HEK293 (cell line): ENCODE data around the gene GNG3.

Experiments
- GLI4 ChIP-seq: fragments of 450-650 bp; formaldehyde crosslinking; IDR thresholded peaks from 2 replicates; pipeline ENCODE4 v1.5.1; 2016; ENCODE audit warnings: missing biosample characterization, missing genetic modification characterization
- GLIS2 ChIP-seq: fragments of 450-650 bp; formaldehyde crosslinking; IDR thresholded peaks from 2 replicates; pipeline ENCODE4 v1.5.1; 2016; ENCODE audit warnings: missing biosample characterization, missing genetic modification characterization
- SP3 ChIP-seq: fragments of 450-650 bp; formaldehyde crosslinking; IDR thresholded peaks from 2 replicates; pipeline ENCODE4 v1.5.1; 2016; ENCODE audit warnings: missing biosample characterization, missing genetic modification characterization
- ZBTB21 ChIP-seq: fragments of 450-650 bp; formaldehyde crosslinking; IDR thresholded peaks from 2 replicates; pipeline ENCODE4 v1.5.1; 2017; ENCODE audit warnings: missing biosample characterization, missing genetic modification characterization
- ZNF140 ChIP-seq: fragments of 450-650 bp; formaldehyde crosslinking; IDR thresholded peaks from 2 replicates; pipeline ENCODE4 v1.5.1; 2016; ENCODE audit warnings: missing biosample characterization, missing genetic modification characterization
- ZNF221 ChIP-seq: fragments of 450-650 bp; formaldehyde crosslinking; IDR thresholded peaks from 2 replicates; pipeline ENCODE4 v1.5.1; 2017; ENCODE audit warnings: missing biosample characterization, missing genetic modification characterization, borderline replicate concordance
- ZNF223 ChIP-seq: fragments of 450-650 bp; formaldehyde crosslinking; IDR thresholded peaks from 2 replicates; pipeline ENCODE4 v1.5.1; 2016; ENCODE audit warnings: missing biosample characterization, missing genetic modification characterization
- ZNF23 ChIP-seq: fragments of 450-650 bp; formaldehyde crosslinking; IDR thresholded peaks from 2 replicates; pipeline ENCODE4 v1.5.1; 2016; ENCODE audit warnings: missing biosample characterization, missing genetic modification characterization, borderline replicate concordance
- ZNF311 ChIP-seq: fragments of 450-650 bp; formaldehyde crosslinking; IDR thresholded peaks from 2 replicates; pipeline ENCODE4 v1.5.1; 2017; ENCODE audit warnings: missing biosample characterization, missing genetic modification characterization, borderline replicate concordance
- ZNF37A ChIP-seq: fragments of 450-650 bp; IDR thresholded peaks from 2 replicates; pipeline ENCODE4 v1.5.1; 2018; ENCODE audit warnings: missing biosample characterization, missing genetic modification characterization
- ZNF423 ChIP-seq: fragments of 450-650 bp; formaldehyde crosslinking; IDR thresholded peaks from 2 replicates; pipeline ENCODE4 v1.5.1; 2016; ENCODE audit warnings: missing biosample characterization, missing genetic modification characterization
- ZNF473 ChIP-seq: fragments of 450-650 bp; formaldehyde crosslinking; IDR thresholded peaks from 2 replicates; pipeline ENCODE4 v1.5.1; 2017; ENCODE audit warnings: missing biosample characterization, missing genetic modification characterization
- ZNF558 ChIP-seq: fragments of 450-650 bp; formaldehyde crosslinking; IDR thresholded peaks from 2 replicates; pipeline ENCODE4 v1.5.1; 2016; ENCODE audit warnings: missing biosample characterization, missing genetic modification characterization
- ZNF596 ChIP-seq: fragments of 450-650 bp; IDR thresholded peaks from 2 replicates; pipeline ENCODE4 v1.5.0; 2018; ENCODE audit warnings: missing biosample characterization, mild to moderate bottlenecking, missing genetic modification characterization, moderate library complexity
- ZNF776 ChIP-seq: fragments of 450-650 bp; formaldehyde crosslinking; IDR thresholded peaks from 2 replicates; pipeline ENCODE4 v1.5.0; 2017; ENCODE audit warnings: missing biosample characterization, missing genetic modification characterization, borderline replicate concordance
- ZNF830 ChIP-seq: fragments of 450-650 bp; IDR thresholded peaks from 2 replicates; pipeline ENCODE4 v1.5.0; 2018; ENCODE audit warnings: missing biosample characterization, missing genetic modification characterization, low read depth, mild to moderate bottlenecking, moderate library complexity
- ZXDB ChIP-seq: fragments of 450-650 bp; formaldehyde crosslinking; IDR thresholded peaks from 2 replicates; pipeline ENCODE4 v1.5.1; 2016; ENCODE audit warnings: missing biosample characterization, missing genetic modification characterization
- TF ChIP-seq, protein P1 (sequence below): fragments of 450-650 bp; formaldehyde crosslinking; IDR thresholded peaks from 2 replicates; pipeline ENCODE4 v1.5.1; 2017; ENCODE audit warnings: missing biosample characterization, missing genetic modification characterization
- TF ChIP-seq, protein P2 (sequence below): fragments of 450-650 bp; formaldehyde crosslinking; IDR thresholded peaks from 2 replicates; pipeline ENCODE4 v1.5.1; 2016; ENCODE audit warnings: missing biosample characterization, missing genetic modification characterization
- TF ChIP-seq, protein P3 (sequence below): fragments of 450-650 bp; formaldehyde crosslinking; IDR thresholded peaks from 2 replicates; pipeline ENCODE4 v1.5.1; 2016; ENCODE audit warnings: missing biosample characterization, missing genetic modification characterization
- TF ChIP-seq, protein P4 (sequence below): fragments of 450-650 bp; formaldehyde crosslinking; IDR thresholded peaks from 2 replicates; pipeline ENCODE4 v1.5.1; 2017; ENCODE audit warnings: missing biosample characterization, missing genetic modification characterization
- TF ChIP-seq, protein P5 (sequence below): fragments of 450-650 bp; formaldehyde crosslinking; IDR thresholded peaks from 2 replicates; pipeline ENCODE4 v1.5.1; 2016; ENCODE audit warnings: missing biosample characterization, missing genetic modification characterization
- TF ChIP-seq, protein P6 (sequence below): fragments of 450-650 bp; formaldehyde crosslinking; IDR thresholded peaks from 2 replicates; pipeline ENCODE4 v1.5.1; 2017; ENCODE audit warnings: missing biosample characterization, missing genetic modification characterization
- TF ChIP-seq, protein P7 (sequence below): fragments of 450-650 bp; formaldehyde crosslinking; IDR thresholded peaks from 2 replicates; pipeline ENCODE4 v1.5.1; 2016; ENCODE audit warnings: missing biosample characterization, missing genetic modification characterization
- TF ChIP-seq, protein P8 (sequence below): fragments of 450-650 bp; IDR thresholded peaks from 2 replicates; pipeline ENCODE4 v1.5.1; 2018; ENCODE audit warnings: missing biosample characterization, missing genetic modification characterization

GNG3 gene

DNA sequence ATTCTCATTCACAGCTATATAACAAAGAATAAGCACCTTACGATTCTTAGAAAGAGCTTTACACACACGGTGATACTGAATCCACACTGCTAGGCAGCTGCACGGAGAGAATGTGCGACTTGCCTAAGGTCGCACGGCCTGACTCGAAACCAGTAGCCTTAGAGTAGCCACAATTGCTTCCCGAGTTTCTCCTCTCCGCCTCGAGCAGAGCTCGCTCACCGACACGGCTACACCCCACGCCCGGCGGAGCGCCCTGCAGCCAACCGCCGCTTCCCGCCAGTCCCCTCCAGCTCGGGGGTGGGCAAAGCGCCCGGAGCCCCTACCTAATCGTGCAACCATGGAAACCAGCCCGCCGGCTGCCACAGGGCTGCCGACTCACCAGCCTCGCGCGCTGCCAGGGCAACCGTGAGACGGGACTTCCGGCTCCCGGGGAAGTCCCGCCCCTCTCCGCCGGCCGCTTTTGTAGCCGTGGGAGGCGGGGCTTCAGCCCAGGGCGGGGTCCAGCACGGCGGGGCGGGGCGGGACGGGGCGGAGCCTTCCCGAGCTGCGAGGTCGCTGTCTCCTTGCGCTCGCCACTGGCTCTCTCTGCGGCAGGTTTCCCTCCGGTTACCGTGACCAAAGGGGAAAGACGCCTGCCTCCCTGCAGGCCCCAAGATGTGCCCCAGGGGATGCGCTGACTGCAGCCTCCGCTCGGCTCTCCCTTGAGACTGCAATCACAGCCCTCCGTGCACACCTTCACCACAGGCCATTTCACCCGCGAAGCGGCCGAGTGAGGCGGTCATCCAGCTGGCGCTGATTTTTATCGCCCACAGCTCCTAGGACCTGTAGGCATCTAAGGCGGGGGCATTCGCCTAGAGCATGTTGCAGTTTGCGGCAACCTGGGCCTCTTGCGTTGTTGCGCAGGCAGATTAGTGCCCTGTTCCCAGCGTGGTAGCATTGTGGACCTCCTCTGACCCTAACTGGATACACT, 1.3 kb upstream of the GNG3 start (continued):
- TF ChIP-seq, protein P1, sequence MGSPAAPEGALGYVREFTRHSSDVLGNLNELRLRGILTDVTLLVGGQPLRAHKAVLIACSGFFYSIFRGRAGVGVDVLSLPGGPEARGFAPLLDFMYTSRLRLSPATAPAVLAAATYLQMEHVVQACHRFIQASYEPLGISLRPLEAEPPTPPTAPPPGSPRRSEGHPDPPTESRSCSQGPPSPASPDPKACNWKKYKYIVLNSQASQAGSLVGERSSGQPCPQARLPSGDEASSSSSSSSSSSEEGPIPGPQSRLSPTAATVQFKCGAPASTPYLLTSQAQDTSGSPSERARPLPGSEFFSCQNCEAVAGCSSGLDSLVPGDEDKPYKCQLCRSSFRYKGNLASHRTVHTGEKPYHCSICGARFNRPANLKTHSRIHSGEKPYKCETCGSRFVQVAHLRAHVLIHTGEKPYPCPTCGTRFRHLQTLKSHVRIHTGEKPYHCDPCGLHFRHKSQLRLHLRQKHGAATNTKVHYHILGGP (tag by site-specific recombination): no peak
- TF ChIP-seq, protein P2, sequence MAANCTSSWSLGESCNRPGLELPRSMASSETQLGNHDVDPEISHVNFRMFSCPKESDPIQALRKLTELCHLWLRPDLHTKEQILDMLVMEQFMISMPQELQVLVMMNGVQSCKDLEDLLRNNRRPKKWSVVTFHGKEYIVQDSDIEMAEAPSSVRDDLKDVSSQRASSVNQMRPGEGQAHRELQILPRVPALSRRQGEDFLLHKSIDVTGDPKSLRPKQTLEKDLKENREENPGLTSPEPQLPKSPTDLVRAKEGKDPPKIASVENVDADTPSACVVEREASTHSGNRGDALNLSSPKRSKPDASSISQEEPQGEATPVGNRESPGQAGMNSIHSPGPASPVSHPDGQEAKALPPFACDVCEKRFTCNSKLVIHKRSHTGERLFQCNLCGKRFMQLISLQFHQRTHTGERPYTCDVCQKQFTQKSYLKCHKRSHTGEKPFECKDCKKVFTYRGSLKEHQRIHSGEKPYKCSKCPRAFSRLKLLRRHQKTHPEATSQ (tag by site-specific recombination): no peak
- TF ChIP-seq ZNF311 (no peak), ZNF776 (tag by site-specific recombination) (no peak), ZNF23 (tag by site-specific recombination) (no peak), ZNF221 (no peak), GLIS2 (tag by site-specific recombination) (peak; percentile 51), ZNF596 (tag by site-specific recombination) (no peak), SP3 (tag by site-specific recombination) (peak; percentile 86), ZNF37A (tag by site-specific recombination) (no peak), ZXDB (tag by site-specific recombination) (peak; percentile 53), ZNF558 (tag by site-specific recombination) (no peak), ZNF830 (tag by site-specific recombination) (no peak), ZNF140 (no peak), ZNF473 (tag by site-specific recombination) (no peak), ZNF423 (peak; percentile 32; the same call in 1 of the 2 replicates), GLI4 (tag by site-specific recombination) (no peak), ZNF223 (no peak), ZBTB21 (tag by site-specific recombination) (no peak)
- TF ChIP-seq, protein P3, sequence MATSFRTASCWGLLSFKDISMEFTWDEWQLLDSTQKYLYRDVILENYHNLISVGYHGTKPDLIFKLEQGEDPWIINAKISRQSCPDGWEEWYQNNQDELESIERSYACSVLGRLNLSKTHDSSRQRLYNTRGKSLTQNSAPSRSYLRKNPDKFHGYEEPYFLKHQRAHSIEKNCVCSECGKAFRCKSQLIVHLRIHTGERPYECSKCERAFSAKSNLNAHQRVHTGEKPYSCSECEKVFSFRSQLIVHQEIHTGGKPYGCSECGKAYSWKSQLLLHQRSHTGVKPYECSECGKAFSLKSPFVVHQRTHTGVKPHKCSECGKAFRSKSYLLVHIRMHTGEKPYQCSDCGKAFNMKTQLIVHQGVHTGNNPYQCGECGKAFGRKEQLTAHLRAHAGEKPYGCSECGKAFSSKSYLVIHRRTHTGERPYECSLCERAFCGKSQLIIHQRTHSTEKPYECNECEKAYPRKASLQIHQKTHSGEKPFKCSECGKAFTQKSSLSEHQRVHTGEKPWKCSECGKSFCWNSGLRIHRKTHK (tag by site-specific recombination): no peak
- TF ChIP-seq, protein P4, sequence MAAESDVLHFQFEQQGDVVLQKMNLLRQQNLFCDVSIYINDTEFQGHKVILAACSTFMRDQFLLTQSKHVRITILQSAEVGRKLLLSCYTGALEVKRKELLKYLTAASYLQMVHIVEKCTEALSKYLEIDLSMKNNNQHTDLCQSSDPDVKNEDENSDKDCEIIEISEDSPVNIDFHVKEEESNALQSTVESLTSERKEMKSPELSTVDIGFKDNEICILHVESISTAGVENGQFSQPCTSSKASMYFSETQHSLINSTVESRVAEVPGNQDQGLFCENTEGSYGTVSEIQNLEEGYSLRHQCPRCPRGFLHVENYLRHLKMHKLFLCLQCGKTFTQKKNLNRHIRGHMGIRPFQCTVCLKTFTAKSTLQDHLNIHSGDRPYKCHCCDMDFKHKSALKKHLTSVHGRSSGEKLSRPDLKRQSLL: no peak
- TF ChIP-seq, protein P5, sequence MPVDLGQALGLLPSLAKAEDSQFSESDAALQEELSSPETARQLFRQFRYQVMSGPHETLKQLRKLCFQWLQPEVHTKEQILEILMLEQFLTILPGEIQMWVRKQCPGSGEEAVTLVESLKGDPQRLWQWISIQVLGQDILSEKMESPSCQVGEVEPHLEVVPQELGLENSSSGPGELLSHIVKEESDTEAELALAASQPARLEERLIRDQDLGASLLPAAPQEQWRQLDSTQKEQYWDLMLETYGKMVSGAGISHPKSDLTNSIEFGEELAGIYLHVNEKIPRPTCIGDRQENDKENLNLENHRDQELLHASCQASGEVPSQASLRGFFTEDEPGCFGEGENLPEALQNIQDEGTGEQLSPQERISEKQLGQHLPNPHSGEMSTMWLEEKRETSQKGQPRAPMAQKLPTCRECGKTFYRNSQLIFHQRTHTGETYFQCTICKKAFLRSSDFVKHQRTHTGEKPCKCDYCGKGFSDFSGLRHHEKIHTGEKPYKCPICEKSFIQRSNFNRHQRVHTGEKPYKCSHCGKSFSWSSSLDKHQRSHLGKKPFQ (tag by site-specific recombination): 0 out of 2 replicates have a peak, but pooled peaks have one; percentile 47
- TF ChIP-seq, protein P6, sequence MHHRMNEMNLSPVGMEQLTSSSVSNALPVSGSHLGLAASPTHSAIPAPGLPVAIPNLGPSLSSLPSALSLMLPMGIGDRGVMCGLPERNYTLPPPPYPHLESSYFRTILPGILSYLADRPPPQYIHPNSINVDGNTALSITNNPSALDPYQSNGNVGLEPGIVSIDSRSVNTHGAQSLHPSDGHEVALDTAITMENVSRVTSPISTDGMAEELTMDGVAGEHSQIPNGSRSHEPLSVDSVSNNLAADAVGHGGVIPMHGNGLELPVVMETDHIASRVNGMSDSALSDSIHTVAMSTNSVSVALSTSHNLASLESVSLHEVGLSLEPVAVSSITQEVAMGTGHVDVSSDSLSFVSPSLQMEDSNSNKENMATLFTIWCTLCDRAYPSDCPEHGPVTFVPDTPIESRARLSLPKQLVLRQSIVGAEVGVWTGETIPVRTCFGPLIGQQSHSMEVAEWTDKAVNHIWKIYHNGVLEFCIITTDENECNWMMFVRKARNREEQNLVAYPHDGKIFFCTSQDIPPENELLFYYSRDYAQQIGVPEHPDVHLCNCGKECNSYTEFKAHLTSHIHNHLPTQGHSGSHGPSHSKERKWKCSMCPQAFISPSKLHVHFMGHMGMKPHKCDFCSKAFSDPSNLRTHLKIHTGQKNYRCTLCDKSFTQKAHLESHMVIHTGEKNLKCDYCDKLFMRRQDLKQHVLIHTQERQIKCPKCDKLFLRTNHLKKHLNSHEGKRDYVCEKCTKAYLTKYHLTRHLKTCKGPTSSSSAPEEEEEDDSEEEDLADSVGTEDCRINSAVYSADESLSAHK (tag by site-specific recombination): no peak
- TF ChIP-seq, protein P7, sequence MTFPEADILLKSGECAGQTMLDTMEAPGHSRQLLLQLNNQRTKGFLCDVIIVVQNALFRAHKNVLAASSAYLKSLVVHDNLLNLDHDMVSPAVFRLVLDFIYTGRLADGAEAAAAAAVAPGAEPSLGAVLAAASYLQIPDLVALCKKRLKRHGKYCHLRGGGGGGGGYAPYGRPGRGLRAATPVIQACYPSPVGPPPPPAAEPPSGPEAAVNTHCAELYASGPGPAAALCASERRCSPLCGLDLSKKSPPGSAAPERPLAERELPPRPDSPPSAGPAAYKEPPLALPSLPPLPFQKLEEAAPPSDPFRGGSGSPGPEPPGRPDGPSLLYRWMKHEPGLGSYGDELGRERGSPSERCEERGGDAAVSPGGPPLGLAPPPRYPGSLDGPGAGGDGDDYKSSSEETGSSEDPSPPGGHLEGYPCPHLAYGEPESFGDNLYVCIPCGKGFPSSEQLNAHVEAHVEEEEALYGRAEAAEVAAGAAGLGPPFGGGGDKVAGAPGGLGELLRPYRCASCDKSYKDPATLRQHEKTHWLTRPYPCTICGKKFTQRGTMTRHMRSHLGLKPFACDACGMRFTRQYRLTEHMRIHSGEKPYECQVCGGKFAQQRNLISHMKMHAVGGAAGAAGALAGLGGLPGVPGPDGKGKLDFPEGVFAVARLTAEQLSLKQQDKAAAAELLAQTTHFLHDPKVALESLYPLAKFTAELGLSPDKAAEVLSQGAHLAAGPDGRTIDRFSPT (tag by site-specific recombination): peak; percentile 87
- TF ChIP-seq, protein P8, sequence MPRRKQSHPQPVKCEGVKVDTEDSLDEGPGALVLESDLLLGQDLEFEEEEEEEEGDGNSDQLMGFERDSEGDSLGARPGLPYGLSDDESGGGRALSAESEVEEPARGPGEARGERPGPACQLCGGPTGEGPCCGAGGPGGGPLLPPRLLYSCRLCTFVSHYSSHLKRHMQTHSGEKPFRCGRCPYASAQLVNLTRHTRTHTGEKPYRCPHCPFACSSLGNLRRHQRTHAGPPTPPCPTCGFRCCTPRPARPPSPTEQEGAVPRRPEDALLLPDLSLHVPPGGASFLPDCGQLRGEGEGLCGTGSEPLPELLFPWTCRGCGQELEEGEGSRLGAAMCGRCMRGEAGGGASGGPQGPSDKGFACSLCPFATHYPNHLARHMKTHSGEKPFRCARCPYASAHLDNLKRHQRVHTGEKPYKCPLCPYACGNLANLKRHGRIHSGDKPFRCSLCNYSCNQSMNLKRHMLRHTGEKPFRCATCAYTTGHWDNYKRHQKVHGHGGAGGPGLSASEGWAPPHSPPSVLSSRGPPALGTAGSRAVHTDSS: no peak
